CD1c-positive myeloid dendritic cell (primary cell): ENCODE data around the gene FAM120B.
A peak's percentile ranks its signal among the peaks of the same experiment; 100 is the strongest.

Source experiments
- DNase-seq: peaks from one replicate; pipeline ENCODE4 v3.0.0-alpha.2; 2016; ENCODE audit errors: extremely low spot score

FAM120B gene

DNA sequence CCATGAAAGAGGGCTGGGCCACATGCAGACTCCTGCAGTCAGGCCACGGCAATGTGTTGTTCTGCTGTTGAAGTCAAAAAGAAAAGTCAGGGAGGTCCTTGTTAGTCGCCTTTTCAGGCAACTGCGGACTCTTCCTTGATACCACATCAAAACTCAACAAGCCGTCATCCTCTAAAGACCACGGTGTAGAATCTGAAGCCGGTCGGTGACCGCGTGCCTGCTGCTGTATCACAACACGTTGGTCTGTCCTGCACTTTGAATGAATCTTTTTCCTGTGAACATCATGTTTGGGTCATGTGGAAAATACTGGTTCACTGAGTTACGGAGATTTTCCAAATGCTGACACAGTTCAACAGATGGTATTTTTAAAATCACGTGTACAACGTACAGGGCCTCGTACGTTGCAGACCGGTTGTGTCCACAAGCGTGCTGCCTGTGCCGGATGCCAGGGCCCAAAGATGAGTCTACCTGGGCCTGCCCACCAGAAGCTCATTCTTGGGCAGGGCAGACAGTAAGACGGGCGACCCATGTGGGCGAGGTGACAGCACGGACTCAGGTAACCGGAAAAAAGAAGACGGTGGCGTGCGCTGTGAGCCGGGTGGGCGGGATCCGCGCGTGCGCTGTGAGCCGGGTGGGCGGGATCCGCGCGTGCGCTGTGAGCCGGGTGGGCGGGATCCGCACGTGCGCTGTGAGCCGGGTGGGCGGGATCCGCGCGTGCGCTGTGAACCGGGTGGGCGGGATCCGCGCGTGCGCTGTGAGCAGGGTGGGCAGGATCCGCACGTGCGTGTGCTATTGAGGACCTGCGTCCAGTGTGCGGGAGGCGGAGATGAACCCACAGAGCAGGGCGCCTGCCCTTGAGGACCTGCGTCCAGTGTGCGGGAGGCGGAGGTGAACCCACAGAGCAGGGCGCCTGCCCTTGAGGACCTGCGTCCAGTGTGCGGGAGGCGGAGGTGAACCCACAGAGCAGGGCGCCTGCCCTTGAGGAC is 114.5 kb downstream of the FAM120B start:
- DNase-seq, result no peak

DNA sequence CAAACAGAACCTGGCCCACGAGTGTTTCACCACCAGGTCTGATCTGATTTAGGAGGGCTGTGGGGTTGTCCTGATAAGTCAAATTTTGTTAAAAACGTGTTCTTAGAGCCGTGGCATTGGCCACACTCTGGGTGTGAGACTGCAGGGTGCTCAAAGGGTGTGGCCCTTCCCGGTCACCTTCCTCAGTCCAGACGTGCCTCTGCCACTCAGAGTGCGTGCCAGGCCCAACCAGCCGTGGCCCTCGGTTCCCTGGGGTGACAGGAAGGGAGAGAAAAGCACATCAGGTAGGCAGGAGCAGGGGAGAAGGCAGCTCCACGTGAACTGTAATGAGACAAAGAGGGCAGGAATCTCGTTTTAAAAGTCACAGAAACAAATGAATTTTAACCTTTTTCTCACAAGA is 115.4 kb downstream of the FAM120B start:
- no peak for DNase-seq

DNA sequence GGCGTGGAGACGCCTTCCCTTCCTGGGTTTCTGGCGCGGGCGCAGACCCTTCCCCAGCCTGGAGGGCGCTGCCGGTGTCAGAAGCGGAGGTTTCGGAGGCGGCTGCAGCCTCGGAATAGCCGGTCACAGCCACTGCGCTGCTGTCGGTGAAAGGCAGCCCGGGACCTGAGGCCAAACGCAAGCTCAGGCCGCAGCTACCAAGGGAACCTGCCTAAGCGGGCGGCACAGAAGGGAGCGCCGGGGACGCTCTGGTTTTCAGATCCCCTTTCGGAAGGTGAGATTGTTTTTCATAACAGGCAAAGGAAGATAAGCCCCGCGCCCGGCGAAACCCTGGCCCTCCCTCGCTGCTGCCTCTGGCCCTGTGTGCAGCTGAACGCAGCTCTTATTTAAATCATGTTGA is 116.5 kb downstream of the FAM120B start:
- DNase-seq, result no peak

DNA sequence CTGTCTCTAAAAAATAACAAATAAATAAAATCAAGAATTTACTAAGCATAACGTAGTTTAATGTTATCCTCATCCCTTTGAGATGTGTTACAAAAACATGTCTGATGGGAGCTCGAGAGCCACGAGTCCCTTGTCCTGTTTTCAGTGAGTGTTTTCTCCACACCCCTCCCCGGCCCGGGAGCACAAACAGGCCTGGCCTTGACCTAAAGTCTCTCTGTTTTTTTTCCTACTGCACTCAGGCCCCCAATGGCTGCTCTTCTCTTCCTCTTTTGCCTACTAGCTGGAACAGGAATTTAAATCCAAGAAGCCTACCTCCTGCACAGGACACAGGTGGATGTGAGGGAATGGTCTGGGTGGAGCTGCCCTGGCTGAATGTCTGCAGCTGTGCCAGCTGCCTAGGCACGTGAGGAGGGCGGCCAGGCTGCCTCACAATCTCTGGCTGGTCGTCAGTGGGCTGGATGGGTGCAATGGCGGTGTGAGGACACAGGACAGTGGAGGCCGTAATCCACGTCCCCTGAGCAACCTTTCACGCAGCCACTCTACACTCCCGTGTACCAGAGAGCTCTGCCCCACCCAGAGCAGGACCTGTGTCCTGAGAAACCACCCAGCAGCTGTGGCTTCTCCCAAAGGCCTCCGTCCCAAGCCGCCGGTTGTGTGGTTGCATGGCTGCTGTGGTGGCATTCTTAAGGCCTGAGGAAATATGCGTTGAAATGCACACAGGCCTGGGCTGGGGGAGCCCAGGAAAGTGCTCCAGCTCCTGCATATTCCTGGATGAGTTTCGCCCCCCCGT is 117.5 kb downstream of the FAM120B start:
- DNase-seq, result no peak

DNA sequence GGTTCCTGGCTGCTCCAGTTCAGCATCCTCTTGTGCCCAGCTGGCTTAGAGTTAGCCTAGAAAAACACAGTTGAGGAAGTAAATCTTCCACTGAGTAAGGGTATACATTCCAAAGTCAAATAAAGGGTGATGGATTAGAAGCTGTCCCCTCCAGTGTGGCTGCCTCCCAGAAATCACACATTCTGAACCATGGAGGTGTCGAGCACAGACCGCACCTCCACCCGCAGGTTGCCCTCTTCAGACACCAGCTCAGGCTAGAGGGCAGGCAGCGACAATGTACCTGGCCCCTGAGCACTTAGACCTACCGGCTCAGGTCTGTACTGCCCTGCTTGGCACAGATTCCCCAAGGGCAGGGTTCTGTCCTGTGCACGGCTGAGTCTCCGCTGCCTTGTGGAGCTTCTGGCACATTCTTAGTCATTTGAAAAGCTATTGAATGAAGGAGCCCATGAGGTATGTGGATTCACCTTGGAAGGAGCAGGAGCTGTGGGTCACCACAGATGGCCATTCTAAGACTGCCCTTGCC is 118.1 kb downstream of the FAM120B start:
- DNase-seq, result no peak

DNA sequence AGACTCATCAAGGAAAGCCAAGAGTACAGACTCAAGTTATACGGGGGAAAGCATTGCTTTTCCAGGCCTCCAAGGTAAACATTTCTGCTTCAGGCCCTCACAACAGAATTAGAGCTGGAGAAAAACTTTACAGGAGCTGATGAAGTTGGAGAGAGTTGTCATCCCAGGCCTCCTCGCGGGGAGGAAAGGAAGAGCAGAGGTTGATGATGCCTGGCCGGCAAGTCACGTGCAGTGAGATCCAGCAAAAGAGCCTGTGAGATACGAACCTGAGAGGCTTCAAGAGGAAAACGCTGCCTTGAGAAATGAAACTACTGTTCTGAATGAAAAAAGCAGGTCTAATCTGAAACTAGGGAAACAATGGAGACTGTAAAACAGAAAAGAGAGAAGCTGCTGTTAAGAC is 122.9 kb downstream of the FAM120B start:
- no peak for DNase-seq

DNA sequence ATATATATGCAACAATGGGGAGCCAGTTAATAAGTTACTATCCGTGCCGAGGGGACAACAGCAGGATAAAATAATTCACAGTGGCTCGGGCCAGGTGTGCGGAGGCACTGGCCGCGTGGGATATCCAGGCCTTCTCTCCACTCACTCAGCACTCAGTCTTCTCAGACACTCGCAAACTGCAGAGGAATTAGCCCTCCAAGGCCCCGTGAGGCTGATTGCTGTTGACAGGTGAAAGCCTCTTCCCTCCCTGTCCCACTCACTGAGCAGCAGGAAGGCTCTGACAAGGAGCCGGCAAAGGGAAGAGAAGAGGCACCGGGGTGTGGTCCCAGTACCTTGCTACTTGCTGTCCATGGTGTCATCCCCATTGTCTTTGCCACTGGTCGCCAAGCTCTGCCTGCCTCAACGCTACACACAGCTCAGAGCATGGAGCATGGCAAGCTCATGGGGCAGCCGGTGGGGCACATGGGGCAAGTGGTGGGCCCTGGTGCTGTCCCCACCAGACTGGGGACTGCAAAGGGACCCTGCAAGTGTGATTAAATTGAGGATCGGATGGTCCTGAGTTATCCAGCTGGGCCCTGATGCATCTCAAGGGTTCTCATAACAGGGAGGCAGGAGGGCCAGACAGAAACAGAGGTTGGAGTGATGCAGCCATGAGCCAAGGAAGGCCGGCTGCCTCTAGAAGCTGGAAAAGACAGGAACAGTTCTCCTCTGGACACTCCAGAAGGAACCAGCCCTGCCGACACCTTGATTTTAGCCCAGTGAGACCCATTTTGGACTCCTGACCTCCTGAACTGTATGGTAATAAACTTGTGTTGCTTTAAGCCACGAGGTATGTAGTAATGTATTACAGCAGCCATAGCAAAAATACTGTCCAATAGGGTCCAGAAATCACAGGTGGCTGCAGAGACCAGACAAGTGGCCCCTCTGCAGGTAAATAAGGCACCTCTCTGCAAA is 126.9 kb downstream of the FAM120B start:
- no peak for DNase-seq

DNA sequence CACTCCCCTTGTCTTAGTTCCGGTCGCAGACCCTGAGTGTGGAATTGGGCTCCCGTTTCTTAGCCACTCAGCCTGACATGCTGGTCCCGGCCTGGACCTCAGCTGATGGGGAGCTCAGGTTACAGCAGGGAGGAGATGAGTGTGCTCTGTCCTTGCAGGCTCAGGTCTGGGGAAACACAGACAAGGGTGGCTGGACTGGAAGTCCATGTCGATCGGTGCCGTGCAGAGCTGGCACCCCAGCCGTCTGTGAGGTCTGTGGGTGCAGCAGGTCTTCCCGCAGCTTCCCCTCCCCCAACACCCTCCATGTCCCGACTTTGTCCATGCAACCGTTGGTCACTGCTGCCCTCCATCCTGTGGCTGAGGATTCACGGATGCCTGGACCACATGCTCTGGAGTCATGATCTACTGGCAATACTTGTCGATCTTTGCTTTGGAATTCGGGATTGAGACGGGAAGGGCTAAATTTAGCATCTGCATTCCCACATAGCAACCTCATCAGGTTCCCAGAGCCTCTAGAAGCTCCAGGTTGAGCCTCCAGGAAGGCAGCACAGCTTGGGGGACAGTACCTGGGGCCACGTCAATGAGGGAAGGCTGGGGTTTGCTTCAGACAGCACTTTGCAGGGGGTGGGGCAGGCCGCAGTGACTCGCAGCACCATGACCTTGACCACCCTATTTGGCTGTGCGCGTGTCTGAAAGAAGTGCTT is 127.7 kb downstream of the FAM120B start:
- DNase-seq, result no peak

DNA sequence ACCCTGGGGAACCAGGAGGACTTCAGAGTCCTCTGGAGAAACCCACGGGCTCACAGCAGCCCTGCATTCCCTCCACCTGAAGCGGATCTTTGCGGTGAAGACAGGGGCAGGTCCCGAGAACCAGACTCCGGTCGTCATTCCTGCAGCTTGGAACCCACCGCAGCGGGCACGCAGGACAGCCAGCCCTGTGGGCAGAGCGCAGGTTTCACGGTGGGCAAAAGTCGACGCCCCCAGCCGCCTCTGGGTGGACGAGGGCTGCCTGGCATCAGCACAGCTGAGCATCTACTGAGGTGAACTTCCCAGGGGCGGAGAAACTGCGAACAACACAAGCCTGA is 128.2 kb downstream of the FAM120B start:
- DNase-seq, result no peak

DNA sequence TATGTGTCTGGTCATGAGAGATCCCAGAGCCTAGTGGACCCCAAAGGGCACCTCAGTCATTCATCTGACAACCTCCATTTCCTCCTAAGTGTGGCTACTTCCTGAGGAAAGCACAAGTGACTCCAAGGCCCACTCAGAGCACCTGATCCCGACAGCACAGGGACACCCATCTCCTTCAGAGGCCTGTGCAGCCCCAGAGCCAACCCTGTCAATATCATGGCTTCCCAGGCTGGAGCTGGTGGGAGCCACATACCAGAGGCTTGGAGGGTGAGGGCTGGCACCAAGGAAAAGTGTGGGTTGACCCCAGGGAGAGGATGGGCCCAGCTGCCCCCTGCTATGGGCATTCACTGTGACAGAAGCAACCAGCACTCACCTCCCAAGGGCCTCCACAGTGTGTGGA is 129.2 kb downstream of the FAM120B start:
- DNase-seq, result no peak

DNA sequence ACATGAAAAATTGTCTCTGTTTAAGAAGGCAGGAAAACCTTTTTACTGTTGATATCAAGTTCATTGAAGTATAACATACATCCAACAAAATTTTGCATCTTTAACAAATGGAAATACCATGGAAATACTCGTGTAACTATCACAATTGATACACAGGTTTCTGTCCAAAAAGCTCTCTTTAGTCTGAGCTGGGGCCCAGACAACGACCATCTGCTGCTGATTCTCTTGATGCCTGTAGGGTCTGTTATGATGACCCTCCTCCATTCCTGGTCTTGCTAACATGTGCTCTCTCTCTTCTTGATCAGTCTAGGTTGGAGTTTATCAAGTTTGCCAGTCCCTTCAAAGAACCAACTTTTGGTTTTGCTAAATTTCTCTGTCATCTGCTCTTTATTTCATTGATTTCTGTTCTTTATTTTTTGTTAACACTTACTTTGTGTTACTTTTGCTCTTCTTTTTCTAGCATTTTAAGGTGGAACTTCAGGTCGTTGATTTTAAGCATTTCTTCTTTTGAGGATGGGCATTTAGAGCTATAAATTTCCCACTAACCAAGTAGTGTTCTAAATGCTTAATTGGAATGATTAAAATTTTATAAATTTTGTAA is 129.8 kb downstream of the FAM120B start:
- no peak for DNase-seq

DNA sequence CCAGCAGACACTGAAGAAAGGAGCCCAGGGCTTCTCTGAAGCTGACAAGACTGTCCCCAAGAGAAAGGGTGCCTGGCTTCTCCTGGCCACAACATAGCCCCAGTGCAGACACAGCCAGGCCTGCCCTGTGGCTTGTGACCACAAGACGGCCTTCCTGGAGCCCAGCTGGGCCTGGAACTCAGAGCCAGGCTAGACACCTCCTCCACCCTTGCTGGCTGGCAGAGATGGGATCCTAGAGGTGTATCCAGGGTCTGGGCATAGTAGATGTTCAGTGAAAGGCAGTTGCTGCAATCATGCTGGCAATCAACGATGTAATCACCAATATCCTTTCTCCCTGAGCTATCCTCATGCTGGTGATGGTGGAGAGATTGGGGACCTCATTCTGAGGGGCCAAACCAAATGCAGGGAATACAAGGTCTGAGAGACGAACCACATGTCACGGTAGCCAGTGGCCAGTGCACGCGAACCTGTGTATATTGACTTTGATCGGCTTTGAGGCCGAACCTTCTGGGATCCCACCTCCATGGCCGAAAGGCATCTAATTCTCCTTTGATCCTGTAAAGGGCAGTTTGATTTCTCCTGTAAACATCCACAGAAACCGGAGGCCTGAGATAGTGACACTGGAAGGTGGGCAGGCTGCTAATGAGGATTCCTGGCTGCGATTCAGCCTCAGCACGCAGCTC is 131.3 kb downstream of the FAM120B start:
- DNase-seq, result no peak

DNA sequence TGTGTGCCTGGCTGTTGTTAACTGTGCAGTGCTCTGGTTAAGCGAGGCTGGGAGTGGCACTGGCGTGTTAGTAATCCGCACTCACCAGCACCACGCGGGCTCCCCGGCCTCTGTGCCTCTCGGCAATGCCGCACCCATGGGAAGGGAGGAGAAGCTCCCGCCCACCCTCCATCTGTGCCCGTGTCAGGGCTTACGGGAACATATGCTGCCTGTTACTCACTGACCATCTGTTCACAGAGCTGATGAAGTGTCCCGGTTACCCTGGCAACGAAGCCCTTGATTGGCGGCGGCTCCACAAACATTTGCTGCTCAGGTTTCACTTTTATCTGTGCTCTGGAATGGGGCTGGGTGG is 131.8 kb downstream of the FAM120B start:
- DNase-seq, result peak; percentile 44

DNA sequence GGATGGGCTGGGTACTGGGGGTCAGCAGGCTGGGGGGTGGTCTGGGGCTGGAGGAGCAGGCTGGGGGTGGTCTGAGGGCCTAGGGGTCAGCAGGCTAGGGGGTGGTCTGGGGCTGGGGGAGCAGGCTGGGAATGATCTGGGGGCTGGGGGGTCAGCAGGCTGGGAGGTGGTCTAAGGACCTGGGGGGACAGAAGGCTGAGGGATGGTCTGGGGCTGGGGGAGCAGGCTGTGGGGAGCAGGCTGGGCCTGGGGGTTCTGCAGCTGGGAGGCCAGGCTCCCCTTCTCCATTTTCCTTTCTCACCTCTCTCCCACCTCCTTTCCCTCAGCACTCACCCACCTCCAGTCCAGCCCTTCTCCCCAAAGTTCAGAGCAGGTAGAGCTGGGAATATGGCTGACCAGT is 132.3 kb downstream of the FAM120B start:
- no peak for DNase-seq

DNA sequence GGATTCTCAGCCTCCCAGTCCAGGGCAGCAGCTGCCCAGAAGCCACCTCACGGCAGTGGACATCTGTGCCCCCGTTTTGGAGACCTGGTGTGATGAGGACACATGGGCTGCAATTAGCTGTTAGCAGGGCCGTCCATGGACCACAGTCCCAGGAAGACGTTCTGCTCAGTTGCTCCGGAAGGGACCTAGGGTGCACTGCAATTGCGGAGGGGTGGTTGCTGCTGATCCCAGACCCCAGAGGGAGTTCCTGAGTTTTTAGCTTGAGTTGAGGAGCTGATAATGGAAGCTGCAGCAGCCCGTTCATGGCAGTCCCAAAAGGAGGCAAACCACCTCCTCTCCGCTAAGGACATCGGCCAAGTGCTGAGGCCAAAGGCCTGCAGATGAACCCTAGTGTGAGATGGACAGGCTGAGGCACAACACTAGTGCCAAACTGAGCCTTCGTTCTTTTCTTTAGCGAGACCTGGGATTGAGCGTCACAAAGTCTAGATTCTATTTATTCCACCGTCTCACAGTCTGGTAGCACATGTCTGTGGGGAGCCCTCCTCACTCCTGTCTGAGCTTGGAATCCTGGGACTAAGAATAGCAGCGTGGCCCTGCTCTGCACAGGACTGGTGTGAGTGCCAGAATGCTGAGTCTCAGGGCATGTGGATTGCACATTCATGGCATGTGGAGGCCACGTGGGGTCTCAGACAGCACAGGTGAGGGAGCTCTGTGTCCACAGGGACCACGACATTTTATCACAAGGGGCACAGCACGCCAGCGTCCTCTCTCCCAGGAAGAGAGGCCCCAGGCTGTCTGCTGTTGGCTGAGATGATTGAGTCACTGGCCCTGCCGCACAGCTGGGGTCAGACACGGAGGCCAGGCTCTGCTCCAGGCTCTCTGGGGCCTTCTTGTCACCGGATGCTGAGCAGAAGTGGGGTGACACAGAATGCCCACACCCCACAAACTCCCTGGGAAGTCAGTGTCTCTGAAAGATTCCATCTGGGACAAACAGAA is 133.1 kb downstream of the FAM120B start:
- no peak for DNase-seq

DNA sequence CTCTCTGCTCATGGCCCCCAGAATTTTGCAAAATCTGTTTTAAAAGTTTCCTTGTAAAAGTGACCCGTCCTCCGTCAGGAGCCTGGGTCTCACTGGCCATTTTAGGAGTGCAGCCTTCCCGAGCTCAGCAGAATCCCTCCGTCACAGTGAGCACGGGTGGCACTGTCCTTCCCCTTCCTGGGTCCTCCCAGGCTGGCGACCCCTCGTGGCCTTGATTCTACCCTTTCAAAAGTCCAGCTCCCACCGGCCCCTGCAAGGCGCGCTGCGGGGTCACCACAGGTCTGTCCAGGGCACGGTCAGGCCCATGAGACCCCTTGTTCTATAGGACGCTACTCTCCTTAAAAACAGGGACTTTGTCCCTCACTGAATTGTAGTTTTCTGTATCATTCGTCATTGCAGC is 133.9 kb downstream of the FAM120B start:
- no peak for DNase-seq

DNA sequence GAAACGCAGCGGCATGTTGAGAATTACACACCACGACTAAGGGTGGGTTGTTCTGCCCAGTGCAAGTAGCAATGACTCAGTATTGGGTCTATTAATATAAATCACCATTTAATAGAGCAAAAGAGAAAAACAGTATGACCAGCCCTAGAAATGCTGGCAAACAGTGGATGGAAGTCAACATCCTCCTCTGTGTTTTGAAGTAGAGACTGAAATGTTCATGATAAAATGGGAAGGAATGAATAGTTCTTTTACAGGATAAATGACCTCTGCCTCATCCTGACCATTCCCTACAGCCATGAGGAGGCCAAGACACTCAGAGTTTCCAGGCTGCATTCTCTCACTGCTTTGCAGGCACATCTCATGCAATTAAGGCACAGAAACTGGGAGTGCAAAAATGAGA is 134.8 kb downstream of the FAM120B start:
- DNase-seq, result no peak

DNA sequence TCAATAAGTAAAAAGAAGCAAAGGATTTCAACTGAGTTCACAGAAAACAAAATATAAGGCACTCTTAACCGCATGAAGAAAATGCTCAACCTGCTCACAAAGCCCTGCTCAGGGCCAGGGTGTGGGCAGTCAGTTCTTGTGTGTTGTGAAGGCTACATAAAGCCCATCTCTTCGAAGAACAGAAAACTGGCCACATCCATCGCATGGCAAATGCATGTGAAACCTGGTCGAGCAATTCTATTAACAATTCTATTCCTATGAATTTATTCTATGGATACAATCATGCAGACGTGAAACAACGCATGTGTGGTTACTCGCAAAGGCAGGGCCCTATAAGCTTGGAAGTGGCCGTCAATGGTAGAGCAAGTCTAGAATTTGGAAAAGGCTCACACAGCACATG is 136.0 kb downstream of the FAM120B start:
- no peak for DNase-seq

DNA sequence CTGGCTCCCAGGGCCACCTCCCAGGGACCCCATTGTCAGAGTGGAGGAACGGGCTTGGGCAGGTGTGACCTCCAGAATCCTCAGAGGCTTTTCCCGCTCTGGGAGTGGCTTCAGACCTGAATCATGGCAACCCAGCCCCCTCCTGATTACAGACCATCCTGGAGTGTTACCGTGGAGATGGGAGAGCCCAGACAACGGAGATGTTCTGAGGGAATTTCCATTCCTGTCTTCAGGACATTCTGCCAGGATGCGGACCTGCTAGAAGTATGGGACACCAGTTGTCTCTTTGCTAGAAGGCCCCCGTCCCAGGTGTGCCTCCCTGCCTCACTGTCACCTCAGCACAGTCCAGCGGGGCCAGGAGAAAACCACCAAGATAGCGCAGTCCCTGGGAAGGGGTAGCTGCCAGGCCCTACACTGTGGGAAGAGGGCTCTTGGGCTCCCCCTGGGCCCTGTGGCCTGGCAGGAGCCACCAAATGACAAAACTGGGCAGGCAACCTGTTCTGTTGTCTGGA is 136.6 kb downstream of the FAM120B start:
- no peak for DNase-seq
